GM23248 (cell line): Measurements from ENCODE around the gene COL26A1.

Experiments
- EZH2 ChIP-seq: fragments of 200-600 bp; sonication (generic); IDR thresholded peaks from 2 replicates; pipeline ENCODE4 v1.6.1; 2018; ENCODE audit warnings: antibody characterized with exemption, mild to moderate bottlenecking; ENCODE audit not compliant: insufficient read depth, poor library complexity, severe bottlenecking
- EZH2phosphoT487 ChIP-seq: fragments of 200-600 bp; sonication (generic); IDR thresholded peaks from 2 replicates; pipeline ENCODE4 v1.6.1; 2018; ENCODE audit warnings: antibody characterized with exemption, moderate library complexity, mild to moderate bottlenecking, low read depth; ENCODE audit not compliant: insufficient read depth

- TF ChIP-seq EZH2 (no peak), EZH2phosphoT487 (no peak)
These were observed 19.8 kb upstream of the COL26A1 start for GRCh38 chr7:101342892-101343291.
